Right lobe of liver (tissue), 6 donors: ENCODE data around the gene MCEE. TPM values are rescaled to one million over a fixed set of nuclear protein-coding genes. Genes with fewer than 3 reads are reported as not detected.

ENCODE experiments used
- ATAC-seq, 4 donors: fragments of 200-7000 bp; cut with Tn5 transposase; one replicate each; pipeline ENCODE4 v1.9.1; 2020; ENCODE audit warnings: mild to moderate bottlenecking in 4 of 4, moderate library complexity in 4 of 4
- DNase-seq, 3 donors: peaks; one replicate each; pipeline ENCODE4 v3.0.0-alpha.2; 2020
- H3K27ac ChIP-seq, 3 donors: fragments of 200-600 bp; one replicate each; pipeline ENCODE4 v1.8.0; 2022
- H3K27me3 ChIP-seq, 2 donors: fragments of 200-600 bp; one replicate each; pipeline ENCODE4 v1.8.0; 2022
- H3K36me3 ChIP-seq, 4 donors: fragments of 200-600 bp; sonication (generic) in 1 of 4; one replicate each; pipeline versions ENCODE4 v1.5.1 to v1.8.0; 2017 to 2022; ENCODE audit warnings: control low read depth in 1 of 4
- H3K4me1 ChIP-seq, 4 donors: fragments of 200-600 bp; sonication (generic) in 1 of 4; one replicate each; pipeline versions ENCODE4 v1.5.1 to v1.8.0; 2017 to 2022; ENCODE audit warnings: control low read depth in 1 of 4
- H3K4me3 ChIP-seq, 3 donors: fragments of 200-600 bp; one replicate each; pipeline ENCODE4 v1.8.0; 2022
- H3K9me3 ChIP-seq, 4 donors: fragments of 200-600 bp; sonication (generic) in 1 of 4; one replicate each; pipeline versions ENCODE4 v1.5.1 to v1.8.0; 2017 to 2022; ENCODE audit warnings: control low read depth in 1 of 4
- CTCF ChIP-seq, 4 donors: fragments of 200-600 bp in 3 of 4; fragments of 450-650 bp in 1 of 4; IDR thresholded peaks; one replicate each; pipeline versions ENCODE4 v1.5.1 to v1.8.0; 2016 to 2022; ENCODE audit warnings: antibody characterized with exemption in 4 of 4, mild to moderate bottlenecking in 2 of 4
- POLR2A ChIP-seq: fragments of 450-650 bp; IDR thresholded peaks from one replicate; pipeline ENCODE4 v1.6.1; 2017; ENCODE audit warnings: antibody characterized with exemption, mild to moderate bottlenecking
- WGBS: methylation state at CpG from one replicate; pipeline ENCODE4 v1.1.6; 2018; ENCODE audit warnings: low coverage, low lambda C conversion rate; ENCODE audit not compliant: insufficient coverage; ENCODE audit errors: missing lambda C conversion rate; 5-methylcytosine and 5-hydroxymethylcytosine counted together
- intact Hi-C, 2 donors: fragments of 100-400 bp; cut with DNase I; formaldehyde crosslinking; loops; one replicate each; pipeline versions ENCODE4 v1.11.2 to v1.14.1; 2022
- total RNA-seq, 6 experiments: library from RNA; depleted of rRNA in 2 of 6; stranded (reverse); fragments of >200 nt in 2 of 6; fragmentation: NEBNext Ultra II Directional in 3 of 6; extraction: Animal tissue kit (Norgen Biotek cat#: 25700) in 3 of 6; gene quantifications; one replicate each; pipeline versions ENCODE4 v1.1.0 to v1.2.4, GENCODE V29; 2016 to 2023
- donor health status: DM: no; HTN: yes; CAD: no.
- donor health status: DM: no; HTN: no; CAD: no.
- donor health status: DM: no; HTN: no; CAD: no.
- donor health status: DM: no; HTN: yes; CAD: no.
- donor health status: DM: no; HTN: yes; CAD: no.

Gene MCEE
- total RNA-seq, 6 experiments from 2014 or later, result 15.5 to 37.8 (median 23.1) TPM

- H3K4me1 ChIP-seq, result no peaks in the 10 kb centered on the region
- DNase-seq (no peak), ATAC-seq (no peak)
- H3K9me3 ChIP-seq, result no peaks in the 10 kb centered on the region
- TF ChIP-seq POLR2A (no peak), CTCF (IDR thresholded peaks at IDR 0.05) (no peak)
- H3K4me3 ChIP-seq, result no peak overlapping the region
- no peak overlapping the region for H3K27ac ChIP-seq
- intact Hi-C loops, result no loop called here
- H3K27me3 ChIP-seq, result no peaks in the 10 kb centered on the region
- peaks cover 0 to 11% (median 5%) of the 10 kb centered on the region in 4 donors for H3K36me3 ChIP-seq
- 100% methylated on average over 1 of the region's 8 CpGs for WGBS
Measured at GRCh38 chr2:71154279-71154678, 24.2 kb upstream of the MCEE start.

- Histone ChIP-seq H3K4me1 (no peaks in the 10 kb centered on the region), H3K27ac (no peak overlapping the region), H3K27me3 (no peaks in the 10 kb centered on the region), H3K36me3 (peaks cover 0 to 17% (median 11%) of the 10 kb centered on the region in 4 donors), H3K4me3 (no peak overlapping the region), H3K9me3 (no peaks in the 10 kb centered on the region)
- 75% methylated on average over 4 of the region's 11 CpGs for WGBS
- no peak for DNase-seq
- TF ChIP-seq POLR2A (no peak), CTCF (IDR thresholded peaks at IDR 0.05) (no peak)
- intact Hi-C loops, result no loop called here
- no peak for ATAC-seq
Measured at GRCh38 chr2:71153585-71154224, 23.7 kb upstream of the MCEE start.

GRCh38 chr2:71151620-71152019, 21.6 kb upstream of the MCEE start:
- Histone ChIP-seq H3K4me3 (no peak overlapping the region), H3K36me3 (peaks cover 0 to 36% (median 24%) of the 10 kb centered on the region in 4 donors), H3K9me3 (no peaks in the 10 kb centered on the region), H3K27ac (no peak overlapping the region), H3K27me3 (no peaks in the 10 kb centered on the region), H3K4me1 (no peaks in the 10 kb centered on the region)
- DNase-seq (no peak), ATAC-seq (peak in 2 of 4 donors; percentile 13 to 50)
- 100% methylated on average over 1 of the region's 1 CpG for WGBS
- intact Hi-C loops, result no loop called here
- TF ChIP-seq CTCF (IDR thresholded peaks at IDR 0.05), result no peak
- TF ChIP-seq POLR2A, result no peak

- no peak for TF ChIP-seq CTCF (IDR thresholded peaks at IDR 0.05)
- TF ChIP-seq POLR2A, result no peak
- peak; percentile 30 to 66 (median 48) for ATAC-seq
- no peak for DNase-seq
- Histone ChIP-seq H3K27ac (no peak overlapping the region), H3K36me3 (peaks cover 0 to 49% (median 32%) of the 10 kb centered on the region in 4 donors), H3K9me3 (no peaks in the 10 kb centered on the region), H3K27me3 (no peaks in the 10 kb centered on the region), H3K4me1 (no peaks in the 10 kb centered on the region), H3K4me3 (no peak overlapping the region)
- intact Hi-C loops, result no loop called here
- WGBS, result 66% methylated on average over 2 of the region's 3 CpGs
Measured at GRCh38 chr2:71150082-71150816, 20.2 kb upstream of the MCEE start.
